GM13976 (cell line): ENCODE data around the gene LYRM9.
"Not testable (repeated sequence)": the region's sequence is repeated elsewhere in the genome, so short reads cannot be mapped to it uniquely, and the experiment has no call there.

Source experiments
- DNase-seq: peaks from one replicate; pipeline ENCODE4 v3.0.0; 2012; ENCODE audit warnings: low spot score
- CTCF ChIP-seq: IDR thresholded peaks from 2 replicates; pipeline ENCODE4 v1.5.1; 2012; ENCODE audit warnings: borderline replicate concordance, mild to moderate bottlenecking; ENCODE audit not compliant: insufficient read depth; ENCODE audit errors: extremely low read depth, missing control alignments, control extremely low read depth
- in situ Hi-C: fragments of 300-500 bp; cut with MboI; formaldehyde crosslinking; loops from one replicate; pipeline ENCODE4 v1.12.0; 2022; ENCODE audit warnings: low sequenced_read_pairs, mixed read lengths, inconsistent platforms; ENCODE audit not compliant: unreplicated experiment

Gene LYRM9

GRCh38 chr17:27846042-27846655 lies 47.0 kb downstream of the LYRM9 start:
- DNase-seq, result no peak
- in situ Hi-C loops, result no loop called here
- no peak for TF ChIP-seq CTCF

- no peak for DNase-seq
- in situ Hi-C loops, result no loop called here
- no peak for TF ChIP-seq CTCF
Observed at GRCh38 chr17:27845264-27846041, 47.7 kb downstream of the LYRM9 start.

- no peak for DNase-seq
- in situ Hi-C loops, result no loop called here
- TF ChIP-seq CTCF, result no peak
Observed at GRCh38 chr17:27840688-27841087, 52.5 kb downstream of the LYRM9 start.

GRCh38 chr17:27840406-27840678 lies 52.8 kb downstream of the LYRM9 start:
- in situ Hi-C loops, DNase-seq: not testable (repeated sequence)

GRCh38 chr17:27839571-27840405 lies 53.4 kb downstream of the LYRM9 start:
- in situ Hi-C loops, DNase-seq: not testable (repeated sequence)

- in situ Hi-C loops, DNase-seq: not testable (repeated sequence)
Observed at GRCh38 chr17:27838607-27839006, 54.6 kb downstream of the LYRM9 start.

- in situ Hi-C loops, DNase-seq: not testable (repeated sequence)
Observed at GRCh38 chr17:27837769-27838168, 55.4 kb downstream of the LYRM9 start.

GRCh38 chr17:27836651-27837050 lies 56.5 kb downstream of the LYRM9 start:
- in situ Hi-C loops, result no loop called here
- no peak for TF ChIP-seq CTCF

More at GRCh38 chr17:27836651-27837050, 56.5 kb downstream of the LYRM9 start:
- no peak for DNase-seq
